Stimulated activated CD8-positive, alpha-beta memory T cell treated with anti-CD3 and anti-CD28 coated beads, Interleukin-12 subunit alpha, Interleukin-12 subunit beta, amount 100 ng/mL, for 1 hour (primary cell): ENCODE results near the gene RELT.
"Not testable (repeated sequence)": the region's sequence is repeated elsewhere in the genome, so short reads cannot be mapped to it uniquely, and the experiment has no call there.

Experiments used
- DNase-seq: peaks from one replicate; pipeline ENCODE4 v3.0.0-alpha.2; 2020; ENCODE audit warnings: low read depth

RELT gene

DNA sequence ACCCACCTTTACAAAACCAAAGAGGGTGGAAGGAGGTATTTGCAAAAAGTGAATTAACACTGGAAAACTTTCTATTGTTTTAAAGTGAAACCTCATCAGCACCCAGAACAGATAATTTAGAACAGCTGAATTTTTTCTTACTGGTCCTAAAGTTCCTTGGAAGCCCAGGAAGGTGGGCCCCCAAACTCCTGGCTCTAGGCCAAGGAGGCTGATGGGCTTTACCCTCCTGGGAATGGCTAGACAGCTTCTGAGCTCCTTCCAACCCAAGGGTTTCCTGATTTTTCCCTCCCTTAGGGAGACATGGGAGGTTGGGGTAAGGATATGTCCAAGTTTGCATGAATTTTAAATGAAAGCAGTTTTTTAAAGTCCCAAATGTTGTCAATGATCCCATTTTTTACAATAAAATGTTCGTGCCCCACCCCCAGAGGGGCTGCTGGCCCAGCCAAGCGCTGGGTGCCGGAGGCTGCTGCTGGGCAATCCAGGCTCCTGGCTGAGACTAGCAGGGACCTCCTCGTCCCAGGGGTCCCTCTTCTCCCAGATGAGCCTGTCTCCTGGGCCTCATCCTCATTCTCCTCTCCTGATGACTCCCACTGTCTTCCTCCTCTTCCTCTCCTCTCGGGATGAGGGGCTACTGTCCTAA lies 28.4 kb downstream of the RELT start:
- DNase-seq, result no peak

DNA sequence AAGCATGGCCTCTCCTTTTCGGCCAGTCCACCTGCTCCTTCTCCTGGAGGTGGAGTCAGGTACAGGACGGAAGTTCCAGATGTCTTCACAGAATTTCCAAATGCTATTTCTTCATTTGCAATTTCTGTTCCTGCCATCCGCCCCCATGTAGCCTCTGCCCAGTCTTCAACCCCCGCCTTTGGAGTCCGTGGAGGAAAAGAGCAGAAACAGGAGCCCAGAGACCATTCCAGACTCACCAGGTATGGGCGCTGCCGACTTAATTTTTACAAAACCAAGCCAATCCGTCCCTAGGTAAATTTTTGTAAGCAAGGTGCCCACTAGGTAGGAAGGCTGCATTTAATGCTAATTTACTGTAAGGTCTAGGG lies 28.9 kb downstream of the RELT start:
- no peak for DNase-seq

DNA sequence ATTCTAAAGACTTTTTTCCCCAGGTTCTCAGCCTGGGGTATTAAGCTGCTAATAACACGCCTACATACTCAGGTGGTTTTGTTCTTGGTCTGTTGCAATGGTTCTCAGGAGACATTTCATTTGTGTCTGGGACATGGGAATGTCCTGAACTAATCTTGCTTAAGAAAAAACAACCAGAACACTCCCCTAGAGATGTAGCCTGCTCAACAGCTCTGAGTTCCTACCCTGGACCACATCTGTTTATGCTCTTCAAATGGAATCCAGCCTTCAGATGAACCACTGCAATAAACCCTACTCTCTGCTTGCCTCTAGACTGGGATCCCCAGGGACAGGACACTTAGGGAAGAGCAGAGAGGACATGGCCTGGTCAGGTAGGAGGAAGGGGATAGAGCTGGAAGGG lies 29.9 kb downstream of the RELT start:
- no peak for DNase-seq

DNA sequence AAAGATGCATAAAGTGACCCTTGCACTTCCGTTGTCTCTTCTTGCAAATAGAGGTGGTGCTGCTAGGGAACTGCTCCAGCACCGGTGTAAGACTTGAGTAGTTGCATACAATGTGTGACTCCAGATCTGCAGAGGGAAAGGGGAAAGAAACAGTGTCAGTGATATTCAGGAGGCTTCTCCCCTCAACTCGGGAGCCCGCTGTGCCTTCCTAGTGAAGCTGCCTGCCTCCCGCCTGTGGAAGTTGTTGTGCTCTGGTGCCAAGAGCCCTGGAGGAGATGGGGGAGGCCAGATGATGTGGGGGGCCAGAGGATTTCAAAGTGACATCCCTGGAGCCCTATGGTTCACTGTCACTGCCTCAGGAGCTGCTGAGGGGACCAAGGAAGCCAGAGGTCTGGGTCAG lies 30.4 kb downstream of the RELT start:
- no peak for DNase-seq

DNA sequence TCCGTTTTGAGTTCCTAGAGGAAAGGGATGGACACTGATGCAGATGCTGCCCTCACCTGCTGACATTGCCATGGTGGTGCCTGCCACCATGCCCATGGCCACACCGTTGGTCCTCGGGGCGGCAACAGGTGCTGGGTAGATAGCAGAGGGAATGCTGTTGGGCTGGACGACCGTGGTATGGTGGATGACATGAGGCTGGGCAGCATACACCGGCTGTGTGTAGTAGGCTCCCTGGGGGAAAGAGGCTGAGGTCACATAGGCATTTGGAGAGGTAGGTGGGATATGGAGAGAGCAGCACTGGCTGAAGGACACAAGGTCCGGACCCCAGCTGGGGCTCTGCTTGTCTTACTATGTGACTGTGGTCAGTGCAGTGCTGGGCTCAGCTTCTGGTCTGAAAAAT lies 33.2 kb downstream of the RELT start:
- DNase-seq, result no peak

DNA sequence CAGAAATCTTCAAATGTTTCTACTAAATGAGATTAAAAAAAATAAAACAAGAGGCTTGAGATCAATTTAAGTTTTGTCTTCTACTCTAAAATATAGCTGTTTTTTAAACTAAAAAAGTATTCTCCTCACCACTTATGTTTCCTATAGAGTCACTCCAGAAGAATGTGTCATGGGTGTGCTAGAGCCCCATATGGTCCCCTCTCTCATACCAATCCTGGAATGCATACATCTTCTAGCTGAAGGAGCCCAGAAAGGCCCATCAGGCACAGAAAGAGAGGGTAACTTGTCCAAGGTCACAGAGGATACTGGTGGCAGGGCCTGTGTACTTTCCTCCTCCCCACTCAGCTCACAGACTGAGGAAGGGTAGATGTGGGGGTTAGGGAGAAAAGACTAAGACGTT lies 34.4 kb downstream of the RELT start:
- no peak for DNase-seq

DNA sequence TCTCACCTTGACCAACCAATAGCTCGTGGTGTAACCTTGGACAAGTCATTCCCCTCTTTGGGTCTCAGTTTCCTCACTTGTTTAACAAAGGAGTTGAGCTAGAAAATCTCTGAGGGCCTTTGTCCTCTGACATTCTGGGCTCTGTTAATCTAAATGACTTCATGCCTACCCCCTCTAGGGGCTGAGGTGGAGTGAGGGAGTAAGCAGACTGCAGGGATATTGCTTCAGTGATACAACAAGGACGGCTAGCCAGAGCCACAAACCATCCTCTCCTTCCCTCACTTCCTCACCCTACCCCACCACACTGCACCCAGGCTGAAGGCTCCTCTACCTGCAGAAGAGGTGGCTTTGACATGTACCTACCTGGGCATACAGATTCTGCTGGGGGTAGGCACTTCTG lies 34.8 kb downstream of the RELT start:
- DNase-seq, result no peak

DNA sequence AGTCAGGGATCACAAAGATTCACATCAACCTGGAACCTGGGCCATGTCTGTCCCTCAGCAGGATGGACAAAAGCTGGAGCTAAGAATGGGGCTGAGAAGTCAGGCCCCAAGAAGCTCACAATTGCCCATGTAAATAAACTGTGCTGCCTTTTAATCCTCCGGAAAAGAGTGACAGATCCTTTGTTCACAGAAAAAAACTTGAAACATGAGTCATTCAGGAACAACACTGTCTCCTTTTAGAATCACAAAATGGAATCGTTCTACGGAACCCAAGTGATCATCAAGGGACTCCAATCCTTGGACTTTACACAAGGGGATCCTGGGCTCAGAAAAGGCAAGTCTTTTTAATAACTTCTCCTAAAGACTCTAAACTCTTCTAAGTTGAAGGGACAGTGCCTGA lies 36.1 kb downstream of the RELT start:
- no peak for DNase-seq

DNA sequence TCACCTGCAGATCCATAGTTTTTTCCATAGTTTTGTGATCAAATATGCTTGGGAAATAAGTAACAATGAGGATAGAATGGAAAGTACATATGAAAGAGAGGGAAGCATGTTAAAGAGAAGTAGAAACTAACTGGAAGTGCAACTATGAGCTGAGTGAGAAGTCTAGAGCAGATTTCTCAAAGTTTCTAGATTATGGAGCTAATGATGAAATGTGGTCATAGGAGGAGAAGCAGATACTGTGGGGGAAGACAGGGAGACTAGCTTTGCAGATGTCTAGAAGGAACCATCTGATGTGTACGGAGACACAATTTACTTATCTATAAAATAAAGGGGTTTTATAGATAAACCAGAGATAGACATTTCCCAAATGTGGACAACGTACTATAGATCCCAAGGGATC lies 37.1 kb downstream of the RELT start:
- no peak for DNase-seq

DNA sequence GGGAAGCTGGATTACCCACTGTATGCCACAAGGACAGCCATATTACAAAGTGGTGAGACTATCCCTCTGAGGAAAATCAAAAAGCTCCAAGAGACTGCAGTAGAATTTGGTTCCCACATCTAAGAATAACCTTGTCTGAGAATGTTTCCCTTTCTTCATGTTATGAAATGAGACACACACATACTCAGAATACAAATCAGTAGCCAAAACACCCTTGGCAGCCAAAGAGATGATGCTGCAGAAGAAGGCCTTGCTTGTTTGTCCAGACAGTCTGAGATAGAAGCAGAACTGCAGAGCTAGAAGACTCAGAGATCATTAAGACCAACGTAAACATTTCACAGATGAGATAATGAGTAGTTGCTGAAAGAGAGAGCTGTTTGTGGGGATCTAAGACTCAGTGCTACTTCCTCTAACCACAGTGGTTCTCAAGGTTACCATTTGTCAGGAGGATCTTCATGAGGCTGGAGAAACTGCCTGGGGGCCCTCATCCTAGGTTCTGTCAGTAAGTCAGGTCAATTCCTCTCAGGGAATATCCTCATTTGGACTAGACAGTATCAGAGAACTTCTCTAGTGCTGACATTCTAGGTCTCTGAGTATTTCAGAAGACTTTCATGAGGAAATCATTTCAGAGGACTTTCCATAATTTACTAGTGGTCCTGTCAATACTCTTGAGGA lies 38.9 kb downstream of the RELT start:
- DNase-seq, result no peak

DNA sequence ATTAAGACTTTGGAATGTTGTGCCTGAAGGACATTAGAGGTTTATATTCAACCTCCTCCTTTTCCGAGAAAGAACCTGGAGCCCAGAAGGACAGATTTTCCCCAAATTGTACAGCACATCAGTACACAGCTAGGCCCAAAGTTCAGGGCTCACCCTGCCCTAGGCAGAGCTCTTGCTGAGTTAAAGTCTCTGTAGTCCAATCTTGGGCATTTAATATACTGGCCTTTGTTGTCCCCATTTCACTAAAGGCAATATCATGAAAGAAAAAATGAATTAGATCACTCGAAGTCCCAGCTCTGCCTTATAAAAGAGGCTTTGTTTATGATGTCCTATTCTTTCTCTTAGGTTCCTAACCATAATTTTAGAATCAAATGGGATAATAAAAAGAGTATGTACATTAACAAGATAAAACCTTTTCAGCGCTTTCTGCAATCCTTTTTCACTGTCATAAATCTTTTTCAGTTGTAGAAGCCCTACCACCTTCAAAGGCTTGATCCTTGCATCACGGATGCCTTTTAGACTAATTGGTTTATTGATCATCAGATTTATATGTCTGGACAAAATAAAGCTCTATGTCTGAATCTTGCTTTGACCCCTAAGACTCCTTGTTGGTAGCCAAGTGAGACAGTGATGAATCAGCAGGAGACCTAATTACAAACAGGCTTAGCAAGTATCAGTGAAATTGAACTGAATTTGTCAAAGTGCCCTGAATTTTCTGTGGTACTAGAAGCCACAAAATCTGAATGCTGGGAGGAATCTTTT lies 39.8 kb downstream of the RELT start:
- no peak for DNase-seq

DNA sequence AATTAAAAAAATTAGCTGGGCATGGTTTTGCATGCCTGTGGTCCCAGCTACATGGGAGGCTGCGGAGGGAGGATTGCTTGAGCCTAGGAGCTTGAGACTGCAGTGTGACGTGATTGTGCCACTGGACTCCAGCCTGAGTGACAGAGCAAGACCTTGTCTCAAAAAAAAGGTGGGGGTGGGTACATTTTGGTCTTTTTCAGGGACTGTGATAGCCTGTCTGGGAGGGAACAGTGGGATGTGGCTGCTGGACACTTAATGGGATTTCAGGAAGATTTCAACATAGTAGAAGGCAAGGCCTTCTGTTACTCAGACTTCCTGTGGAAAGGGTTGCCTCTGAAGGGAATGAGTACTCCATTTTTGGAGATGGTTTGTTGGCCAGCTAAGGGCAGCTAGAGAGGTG lies 40.6 kb downstream of the RELT start:
- DNase-seq, result no peak

DNA sequence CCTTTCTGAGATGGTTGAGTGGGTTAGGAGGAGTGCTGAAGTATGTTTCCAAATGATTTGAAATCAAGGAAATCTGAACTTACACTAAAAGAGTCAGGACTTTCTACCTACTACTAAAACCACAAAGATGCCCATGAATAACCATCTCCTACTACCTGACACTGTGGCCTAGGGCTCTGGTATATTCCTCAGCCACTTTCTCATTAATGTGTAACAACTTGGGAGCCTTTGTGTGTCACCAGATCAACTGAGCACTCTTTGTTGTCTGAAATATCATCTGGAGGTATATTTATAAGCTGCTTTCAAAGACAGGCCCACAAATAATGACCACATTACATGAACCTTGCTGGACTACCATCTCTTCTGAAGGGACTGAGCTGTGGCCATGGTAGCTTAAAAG lies 43.9 kb downstream of the RELT start:
- DNase-seq, result no peak

DNA sequence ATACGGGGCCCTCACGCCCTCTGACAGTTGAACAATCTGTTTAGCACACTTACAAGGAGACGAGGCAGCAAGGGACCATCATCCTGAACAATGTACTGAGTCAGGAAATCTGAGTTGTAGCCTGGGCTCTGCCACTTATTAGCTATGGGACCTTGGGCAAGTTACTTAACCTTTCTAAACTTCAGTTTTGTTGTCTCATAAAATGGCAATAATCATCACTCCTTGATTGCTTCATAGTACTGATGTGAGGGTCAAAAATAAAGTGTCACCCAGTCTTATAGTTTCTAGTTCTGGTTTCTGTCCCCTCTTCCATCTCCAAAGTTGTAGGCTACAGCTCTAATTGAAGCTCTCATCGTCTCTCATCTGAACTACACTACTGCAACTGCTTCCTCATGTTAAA lies 46.7 kb downstream of the RELT start:
- no peak for DNase-seq

DNA sequence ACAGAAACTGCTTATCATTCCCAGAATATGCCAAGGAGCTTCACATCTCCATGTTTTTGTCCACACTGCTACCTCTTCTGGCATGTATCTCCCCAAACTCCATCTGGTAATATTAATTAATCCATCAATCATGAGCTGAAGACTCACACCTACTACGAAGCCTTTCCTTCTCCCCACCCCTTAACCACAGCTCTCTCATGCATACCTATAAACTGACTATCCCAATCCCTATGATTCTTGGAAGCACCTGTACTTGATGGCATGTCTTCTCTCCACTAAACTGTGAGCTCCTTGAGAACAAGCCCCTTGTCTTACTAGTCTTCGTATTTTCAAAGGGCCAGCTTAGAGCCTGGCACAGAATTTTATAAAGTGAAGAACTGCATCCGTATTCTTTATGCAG lies 47.3 kb downstream of the RELT start:
- DNase-seq, result no peak

DNA sequence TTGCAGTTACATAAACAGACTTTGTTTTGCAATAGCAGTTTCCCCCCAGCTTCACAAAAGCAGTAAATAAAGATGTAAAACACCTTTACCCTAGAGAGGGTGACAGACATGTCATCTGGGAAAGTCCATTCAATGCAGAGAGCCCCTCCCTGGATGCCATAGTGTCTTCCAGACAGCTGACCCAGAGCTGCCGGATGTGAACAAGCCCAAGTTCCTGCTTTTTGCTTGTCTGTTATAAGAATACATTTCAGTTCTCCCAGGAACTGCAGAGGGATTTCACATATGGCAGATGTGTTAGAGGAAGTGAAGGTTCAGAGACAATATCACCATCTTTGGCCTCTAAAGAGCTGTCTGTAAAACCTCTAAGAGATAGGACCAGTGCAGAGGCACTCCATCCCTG lies 48.9 kb downstream of the RELT start:
- no peak for DNase-seq

DNA sequence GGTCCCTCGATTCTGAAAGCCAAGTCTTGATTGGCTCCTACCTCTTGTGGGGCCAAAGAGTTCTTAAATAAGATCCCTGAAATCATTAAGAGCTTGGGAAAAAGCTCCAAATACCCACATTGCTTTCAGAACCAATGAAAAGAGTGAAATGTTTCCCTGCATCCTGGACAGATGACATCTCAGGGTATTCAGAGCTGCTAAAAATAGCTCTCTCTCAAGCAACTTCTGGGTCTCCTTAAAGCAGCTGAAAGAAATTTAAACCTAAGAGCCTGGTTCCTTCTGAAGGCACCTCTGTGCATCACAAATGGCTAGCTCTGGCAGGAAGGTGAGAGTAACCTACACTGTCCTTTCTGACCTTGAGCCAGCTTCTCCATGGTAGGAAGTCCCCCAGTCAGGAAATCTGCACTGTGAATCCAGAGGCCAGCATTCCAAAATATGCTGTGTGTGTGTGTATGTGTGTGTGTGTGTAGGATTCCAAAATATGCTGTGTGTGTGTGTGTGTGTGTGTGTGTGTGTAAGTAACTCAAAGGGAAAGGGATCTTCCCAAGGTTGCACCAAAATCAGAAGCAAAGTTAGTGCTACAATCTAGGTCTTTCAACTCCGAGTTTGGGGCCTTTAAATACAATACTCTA lies 50.1 kb downstream of the RELT start:
- DNase-seq, result no peak

DNA sequence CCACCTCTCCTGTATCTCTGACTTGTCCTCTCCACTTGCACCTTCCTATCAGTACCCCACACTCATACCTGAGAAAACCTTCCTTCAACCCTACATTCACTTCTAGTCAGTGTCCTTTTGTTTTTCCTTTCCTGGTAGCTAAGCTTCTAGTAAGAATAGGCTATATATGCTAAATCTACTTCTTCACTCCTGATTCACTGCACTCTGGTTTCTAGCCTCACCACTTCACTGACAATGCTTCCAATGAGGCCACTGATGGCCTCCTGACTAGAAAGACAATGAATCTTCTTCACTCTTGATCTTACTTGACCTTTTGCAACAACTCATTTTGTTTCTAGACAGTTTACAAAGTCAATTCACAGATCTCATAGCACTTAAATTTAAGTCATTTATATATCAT lies 52.0 kb downstream of the RELT start:
- DNase-seq, result no peak

DNA sequence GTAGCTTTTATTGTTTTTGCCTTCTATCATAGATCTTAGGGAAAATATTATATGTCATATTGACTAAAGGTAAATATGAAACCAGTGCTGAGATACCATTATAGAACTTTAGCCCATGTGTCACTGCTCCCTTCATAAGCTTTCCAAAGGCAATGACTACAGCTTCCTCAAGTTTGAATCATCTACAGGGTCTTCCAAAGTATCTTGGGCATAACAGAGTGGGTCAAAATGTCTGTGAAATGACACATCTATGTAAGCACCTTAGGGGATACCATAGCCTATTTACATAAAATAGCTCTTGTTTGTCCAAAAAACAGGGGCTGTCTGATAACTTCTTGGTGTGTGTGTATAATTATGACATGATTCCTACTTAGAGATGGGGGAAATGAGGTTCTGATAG lies 52.5 kb downstream of the RELT start:
- no peak for DNase-seq

DNA sequence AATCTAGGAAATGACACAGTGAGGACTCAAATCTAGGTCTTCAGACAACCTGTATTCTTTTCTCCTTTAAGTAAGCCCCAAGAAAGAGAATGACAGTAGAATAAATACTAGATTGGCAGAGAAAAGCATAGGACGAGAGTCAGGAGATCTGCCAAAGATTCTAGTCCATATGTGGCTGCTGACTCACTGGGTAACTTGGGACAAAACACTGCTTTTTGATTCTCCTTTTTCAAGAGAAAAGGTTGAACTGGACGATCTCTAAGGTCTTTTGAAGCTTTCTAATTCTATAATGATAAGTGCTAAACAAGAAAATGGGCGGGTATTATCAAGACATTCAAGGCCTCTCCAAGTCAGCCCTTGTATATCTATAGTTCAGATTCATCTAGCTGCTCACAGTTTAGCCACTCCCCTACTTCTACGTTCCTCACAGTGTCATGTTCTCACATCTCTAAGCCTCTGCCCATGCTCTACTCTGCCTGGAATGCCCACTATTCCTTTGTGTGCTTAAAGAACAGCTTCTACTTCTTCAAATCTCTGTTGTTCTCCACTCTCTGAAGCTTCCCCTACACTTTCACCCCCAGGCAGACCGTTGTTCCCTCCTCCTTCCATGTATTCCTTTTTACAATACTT lies 53.0 kb downstream of the RELT start:
- DNase-seq, result no peak

DNA sequence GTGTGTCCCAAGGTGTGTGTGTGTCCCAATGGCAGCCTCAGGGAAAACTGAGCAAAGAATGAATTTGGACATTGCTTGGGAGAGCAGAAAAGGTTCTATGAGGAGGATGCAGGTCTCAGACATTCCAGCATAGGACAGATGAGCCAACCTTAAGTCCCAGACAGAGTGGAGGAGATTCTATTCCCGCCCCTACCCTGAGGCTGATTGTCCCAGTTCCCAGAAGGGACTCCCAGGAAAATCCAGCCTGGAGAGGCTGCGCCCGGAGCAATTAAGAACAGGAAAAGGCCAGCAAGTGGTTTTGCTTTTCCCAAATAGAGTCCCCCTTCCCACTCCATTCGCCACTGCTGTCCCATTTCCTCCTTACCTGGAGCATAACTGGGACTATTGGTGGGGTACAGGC lies 54.1 kb downstream of the RELT start:
- DNase-seq, result no peak

DNA sequence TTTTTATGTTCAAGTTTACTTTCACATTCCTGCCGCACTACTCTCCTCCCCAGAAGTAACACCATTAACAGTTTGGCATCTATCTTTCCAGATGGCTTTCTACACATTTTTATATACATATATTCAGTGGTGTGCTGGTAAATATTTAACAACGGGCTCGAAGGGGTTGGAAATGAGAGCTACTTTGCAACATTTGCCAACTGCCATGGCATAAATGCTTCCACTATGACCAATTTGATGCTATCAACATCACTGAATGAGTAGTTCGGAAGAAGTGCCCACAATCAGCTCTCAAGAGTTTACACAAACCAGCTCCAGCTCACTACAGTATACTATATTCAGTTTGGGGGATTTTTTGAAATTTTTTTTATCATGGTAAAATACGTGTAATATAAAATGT lies 55.2 kb downstream of the RELT start:
- no peak for DNase-seq

DNA sequence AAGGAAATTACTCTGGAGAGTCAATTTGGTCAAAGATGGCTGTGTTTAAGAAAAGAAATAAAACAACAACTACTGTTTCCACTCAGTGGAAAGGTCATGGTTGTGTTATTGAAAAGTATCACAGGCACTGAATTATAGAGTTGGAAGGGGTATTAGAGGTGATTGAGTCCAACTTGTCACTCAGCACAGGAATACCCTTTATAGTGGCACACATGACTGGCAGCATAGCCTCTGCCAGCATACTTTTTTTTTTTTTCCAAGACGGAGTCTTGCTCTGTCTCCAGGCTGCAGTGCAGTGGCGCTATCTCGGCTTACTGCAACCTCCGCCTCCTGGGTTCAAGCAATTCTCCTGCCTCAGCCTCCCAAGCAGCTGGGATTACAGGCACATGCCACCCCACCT lies 60.7 kb downstream of the RELT start:
- not testable (repeated sequence) for DNase-seq
